Nephron progenitor cell (in vitro differentiated cells): Measurements from ENCODE around the gene BCL11B.
A peak's percentile ranks its signal among the peaks of the same experiment; 100 is the strongest.

ENCODE experiments used
- DNase-seq: peaks from one replicate; pipeline ENCODE4 v3.0.0; 2021
- H3K27ac Mint-ChIP-seq: 2 replicates; pipeline ENCODE4 v1.8.0; 2021; ENCODE audit warnings: mild to moderate bottlenecking, moderate library complexity, mixed read lengths
- H3K27me3 Mint-ChIP-seq: 2 replicates; pipeline ENCODE4 v1.8.0; 2021; ENCODE audit warnings: mild to moderate bottlenecking, low read depth, mixed read lengths; ENCODE audit not compliant: poor library complexity
- H3K36me3 Mint-ChIP-seq: 2 replicates; pipeline ENCODE4 v1.8.0; 2021; ENCODE audit warnings: low read depth, mixed read lengths
- H3K4me1 Mint-ChIP-seq: 2 replicates; pipeline ENCODE4 v1.8.0; 2021; ENCODE audit warnings: mixed read lengths
- H3K4me3 Mint-ChIP-seq: 2 replicates; pipeline ENCODE4 v1.8.0; 2021; ENCODE audit warnings: mild to moderate bottlenecking, moderate library complexity, mixed read lengths
- H3K9me3 Mint-ChIP-seq: 2 replicates; pipeline ENCODE4 v1.8.0; 2021; ENCODE audit warnings: mild to moderate bottlenecking, moderate library complexity, mixed read lengths
- CTCF ChIP-seq: fragments of 200-600 bp; sonication (generic); IDR thresholded peaks from 2 replicates; pipeline ENCODE4 v1.5.0; 2021; ENCODE audit warnings: antibody characterized with exemption

Gene BCL11B

DNA sequence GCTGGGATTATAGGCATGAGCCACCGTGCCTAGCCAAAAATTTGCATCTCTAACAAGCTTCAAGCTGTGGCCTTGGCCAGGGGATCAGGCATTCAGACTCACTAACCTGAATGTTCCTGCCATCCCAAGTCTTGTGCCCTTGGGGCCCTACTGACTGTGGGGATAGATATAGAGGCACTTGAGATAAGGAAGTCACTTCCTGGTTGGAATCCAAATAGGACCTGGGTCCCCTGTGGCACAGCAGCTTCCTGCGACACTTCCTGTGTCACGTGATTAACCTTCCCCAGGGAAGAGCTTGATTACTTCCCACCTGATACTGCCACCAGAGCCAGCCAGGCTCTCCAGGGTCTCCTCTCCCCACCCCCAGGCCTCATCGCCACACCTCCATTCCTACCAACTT, 128.2 kb downstream of the BCL11B start:
- no peaks in the 10 kb centered on the region for H3K36me3 Mint-ChIP-seq
- H3K27ac Mint-ChIP-seq = peak overlapping the region; percentile 62
- DNase-seq = no peak

GRCh38 chr14:99143126-99143525, 128.9 kb downstream of the BCL11B start:
- no peak overlapping the region for H3K27ac Mint-ChIP-seq
- no peak for TF ChIP-seq CTCF
- DNase-seq = no peak
- H3K36me3 Mint-ChIP-seq = no peaks in the 10 kb centered on the region
- H3K4me1 Mint-ChIP-seq = peaks cover 6% of the 10 kb centered on the region
- H3K4me3 Mint-ChIP-seq = no peak overlapping the region
- H3K27me3 Mint-ChIP-seq = peaks cover 18% of the 10 kb centered on the region
- no peaks in the 10 kb centered on the region for H3K9me3 Mint-ChIP-seq

More for the DNA sequence above, 128.2 kb downstream of the BCL11B start:
- H3K4me1 Mint-ChIP-seq = peaks cover 6% of the 10 kb centered on the region
- H3K9me3 Mint-ChIP-seq = no peaks in the 10 kb centered on the region
- H3K4me3 Mint-ChIP-seq = no peak overlapping the region
- no peak for TF ChIP-seq CTCF
- peaks cover 21% of the 10 kb centered on the region for H3K27me3 Mint-ChIP-seq

- TF ChIP-seq CTCF = no peak
- no peaks in the 10 kb centered on the region for H3K9me3 Mint-ChIP-seq
- DNase-seq = no peak
- H3K27ac Mint-ChIP-seq = no peak overlapping the region
- no peak overlapping the region for H3K4me3 Mint-ChIP-seq
- peaks cover 21% of the 10 kb centered on the region for H3K27me3 Mint-ChIP-seq
- H3K4me1 Mint-ChIP-seq = peaks cover 6% of the 10 kb centered on the region
- H3K36me3 Mint-ChIP-seq = no peaks in the 10 kb centered on the region
Measured at GRCh38 chr14:99141236-99141635, 130.8 kb downstream of the BCL11B start.

DNA sequence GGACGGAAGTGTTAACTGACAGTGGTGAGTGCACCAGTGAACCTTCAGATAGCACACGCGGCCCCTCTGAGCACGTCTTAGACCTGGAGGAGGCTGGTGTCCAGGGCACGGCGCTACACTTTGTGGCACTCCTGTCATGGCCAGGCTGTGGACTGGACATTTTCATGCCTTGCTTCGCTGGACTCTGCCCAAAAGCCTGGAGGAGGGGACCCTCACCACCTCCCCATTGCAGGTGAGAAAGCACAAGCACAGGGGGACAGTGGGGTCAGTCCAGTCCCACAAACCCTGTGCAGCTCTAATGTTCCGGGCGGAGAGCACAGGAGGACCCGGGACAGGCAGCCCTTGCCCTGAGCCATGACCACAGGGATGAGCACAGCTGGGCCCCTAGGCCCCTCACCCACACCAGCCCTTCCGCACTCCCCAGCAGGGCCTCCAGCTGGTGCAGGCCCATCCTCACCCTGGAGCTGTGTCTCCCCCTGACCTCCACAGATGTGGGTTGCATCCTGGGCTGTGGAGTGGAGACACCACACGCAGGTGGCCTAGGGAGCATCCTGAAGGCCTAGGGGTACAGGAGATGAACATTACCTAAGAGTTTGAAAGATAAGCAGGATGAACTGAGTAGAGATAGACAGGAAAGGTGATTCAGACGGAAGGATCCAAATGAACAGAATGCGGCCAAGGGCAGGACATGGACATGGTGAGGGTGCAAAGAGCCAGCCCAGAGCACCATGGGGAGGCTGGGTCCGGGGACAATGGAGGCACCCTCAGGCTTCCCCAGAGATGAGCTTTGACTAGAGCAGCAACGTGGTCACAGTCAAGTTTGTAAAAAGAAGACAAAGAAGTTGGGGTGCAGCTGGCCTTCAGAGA, 132.8 kb downstream of the BCL11B start:
- no peak for DNase-seq
- TF ChIP-seq CTCF = no peak
- Mint-ChIP-seq H3K36me3 (no peaks in the 10 kb centered on the region), H3K9me3 (no peaks in the 10 kb centered on the region), H3K4me1 (peaks cover 13% of the 10 kb centered on the region), H3K27ac (no peak overlapping the region), H3K27me3 (peaks cover 26% of the 10 kb centered on the region), H3K4me3 (no peak overlapping the region)

DNA sequence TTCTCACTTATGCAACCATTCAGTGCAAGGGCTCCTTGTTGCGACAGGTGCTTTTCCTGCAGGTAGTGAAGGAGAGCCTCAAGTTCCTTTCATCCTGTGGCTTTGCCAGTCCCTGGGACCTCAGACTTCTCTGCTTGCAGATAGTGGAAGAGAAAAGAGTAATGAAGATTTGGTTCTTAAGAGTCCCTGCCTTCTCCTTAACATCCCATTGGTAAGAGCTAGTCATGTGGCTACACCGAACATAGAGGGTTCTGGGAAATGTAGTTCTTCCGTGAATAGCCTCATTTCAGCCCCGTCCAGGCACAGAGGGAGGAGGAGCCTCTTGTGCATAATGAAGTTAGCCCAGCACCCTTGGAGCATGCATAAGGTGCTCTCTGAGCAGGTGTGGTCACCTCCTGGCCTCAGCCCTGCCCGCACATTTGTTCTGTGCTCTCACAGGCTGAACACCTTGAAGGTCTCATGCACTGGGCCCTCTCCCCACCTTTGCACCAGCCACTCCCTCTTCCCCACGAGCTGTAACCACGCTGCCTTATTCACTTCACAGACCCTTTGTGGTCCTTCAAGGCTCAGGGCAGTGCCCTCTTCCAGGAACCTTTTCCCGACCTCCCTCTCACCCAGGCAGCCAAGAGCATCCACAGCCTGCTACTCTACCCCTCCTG, 134.0 kb downstream of the BCL11B start:
- H3K27me3 Mint-ChIP-seq = peaks cover 29% of the 10 kb centered on the region

More for the DNA sequence above, 134.0 kb downstream of the BCL11B start:
- Mint-ChIP-seq H3K4me3 (no peak overlapping the region), H3K36me3 (no peaks in the 10 kb centered on the region), H3K9me3 (no peaks in the 10 kb centered on the region), H3K27ac (no peak overlapping the region), H3K4me1 (peaks cover 21% of the 10 kb centered on the region)
- TF ChIP-seq CTCF = no peak
- no peak for DNase-seq
